ENCODE results near the gene SORCS2. TPM values are rescaled to one million over a fixed set of nuclear protein-coding genes. Genes with fewer than 3 reads are reported as not detected.

The SORCS2 gene
- total and polyA plus RNA-seq, 2 donors (not counting 1 experiment from before 2014, with no cell fraction given), result not detected

DNA sequence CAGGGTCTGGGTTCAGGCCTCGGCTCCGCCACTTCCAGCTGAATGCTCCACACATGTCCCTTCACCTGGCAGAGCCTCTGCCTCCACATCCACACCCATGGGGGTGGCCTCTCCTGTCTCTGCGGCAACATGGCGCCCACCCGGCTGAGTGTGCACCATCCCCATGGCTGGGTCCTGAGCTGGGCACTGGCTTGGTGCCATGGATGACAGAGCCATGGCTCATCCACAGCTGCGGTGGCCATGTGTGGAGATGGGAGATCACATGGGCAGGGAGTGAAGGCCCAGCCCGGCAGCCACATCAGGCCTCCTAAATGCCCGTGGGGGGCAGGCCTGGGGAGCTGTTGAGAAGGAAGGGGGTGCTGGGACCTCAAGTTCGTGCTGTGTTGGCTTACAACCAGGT lies 533.6 kb downstream of the SORCS2 start:
- H3K4me2 ChIP-seq (replicated peaks; ENCODE audit: low read depth, low read length, poor library complexity, severe bottlenecking), result no peak overlapping the region
- POLR2A ChIA-PET, result no interaction called here
- no peaks in the 10 kb centered on the region for H3K79me2 ChIP-seq (ENCODE audit: control insufficient read depth, insufficient read depth, low read length)
- Mint-ChIP-seq H3K4me3 (no peak overlapping the region), H3K4me1 (no peaks in the 10 kb centered on the region), H3K9me3 (ENCODE audit: insufficient read depth) (no peaks in the 10 kb centered on the region), H3K27ac (no peak overlapping the region), H3K27me3 (peaks cover 3% of the 10 kb centered on the region)
- no peak overlapping the region for H3K9ac ChIP-seq (ENCODE audit: low read length)
- 81% methylated on average over 9 of the region's 9 CpGs for WGBS (ENCODE audit: insufficient coverage)
- no peak overlapping the region for H3K27ac ChIP-seq (ENCODE audit: low read length in 2 of 2)
- DNase-seq (no peak), ATAC-seq (ENCODE audit: low read depth) (no peak)
- intact Hi-C loops (cut with micrococcal nuclease), result no loop called here
- peaks cover 0 to 16% (median 0%) of the 10 kb centered on the region in 3 donors for H3K9me3 ChIP-seq (ENCODE audit: control extremely low read depth in 1 of 3, control insufficient read depth in 2 of 3, insufficient read depth in 1 of 3, low read length in 2 of 3)
- CTCF ChIA-PET, result interaction anchor here (1.1 kb wide), 1 partner anchor 9 kb away, joined by 4 read pairs; no protein-coding TSS in a partner anchor
- H3K27me3 ChIP-seq (replicated peaks in 1 of 4; ENCODE audit: control extremely low read depth in 1 of 4, control insufficient read depth in 3 of 4, insufficient read depth in 4 of 4, low read length in 3 of 4), result no peaks in the 10 kb centered on the region
- H2AFZ ChIP-seq (ENCODE audit: insufficient read depth, low read depth, low read length, poor library complexity, severe bottlenecking), result no peak overlapping the region
- H3K4me1 ChIP-seq (ENCODE audit: control insufficient read depth in 2 of 2, insufficient read depth in 2 of 2, low read length in 2 of 2), result no peaks in the 10 kb centered on the region
- TF ChIP-seq EZH2 (IDR thresholded peaks at IDR 0.05; ENCODE audit: borderline replicate concordance, insufficient read depth, low read depth, low read length, poor library complexity, severe bottlenecking), result no peak
- TF ChIP-seq, protein P1, sequence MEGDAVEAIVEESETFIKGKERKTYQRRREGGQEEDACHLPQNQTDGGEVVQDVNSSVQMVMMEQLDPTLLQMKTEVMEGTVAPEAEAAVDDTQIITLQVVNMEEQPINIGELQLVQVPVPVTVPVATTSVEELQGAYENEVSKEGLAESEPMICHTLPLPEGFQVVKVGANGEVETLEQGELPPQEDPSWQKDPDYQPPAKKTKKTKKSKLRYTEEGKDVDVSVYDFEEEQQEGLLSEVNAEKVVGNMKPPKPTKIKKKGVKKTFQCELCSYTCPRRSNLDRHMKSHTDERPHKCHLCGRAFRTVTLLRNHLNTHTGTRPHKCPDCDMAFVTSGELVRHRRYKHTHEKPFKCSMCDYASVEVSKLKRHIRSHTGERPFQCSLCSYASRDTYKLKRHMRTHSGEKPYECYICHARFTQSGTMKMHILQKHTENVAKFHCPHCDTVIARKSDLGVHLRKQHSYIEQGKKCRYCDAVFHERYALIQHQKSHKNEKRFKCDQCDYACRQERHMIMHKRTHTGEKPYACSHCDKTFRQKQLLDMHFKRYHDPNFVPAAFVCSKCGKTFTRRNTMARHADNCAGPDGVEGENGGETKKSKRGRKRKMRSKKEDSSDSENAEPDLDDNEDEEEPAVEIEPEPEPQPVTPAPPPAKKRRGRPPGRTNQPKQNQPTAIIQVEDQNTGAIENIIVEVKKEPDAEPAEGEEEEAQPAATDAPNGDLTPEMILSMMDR (IDR thresholded peaks at IDR 0.05), result no peak
- no peak overlapping the region for H3K4me3 ChIP-seq (ENCODE audit: control extremely low read depth in 1 of 5, extremely low read depth in 1 of 5, insufficient read depth in 1 of 5, low read depth in 2 of 5, low read length in 4 of 5)
- no peaks in the 10 kb centered on the region for H4K20me1 ChIP-seq (ENCODE audit: control insufficient read depth, insufficient read depth, low read length, poor library complexity, severe bottlenecking)
- H3K36me3 ChIP-seq (replicated peaks in 1 of 2; ENCODE audit: control extremely low read depth in 1 of 2, control insufficient read depth in 1 of 2, extremely low read depth in 1 of 2, insufficient read depth in 2 of 2, low read length in 1 of 2), result no peaks in the 10 kb centered on the region

DNA sequence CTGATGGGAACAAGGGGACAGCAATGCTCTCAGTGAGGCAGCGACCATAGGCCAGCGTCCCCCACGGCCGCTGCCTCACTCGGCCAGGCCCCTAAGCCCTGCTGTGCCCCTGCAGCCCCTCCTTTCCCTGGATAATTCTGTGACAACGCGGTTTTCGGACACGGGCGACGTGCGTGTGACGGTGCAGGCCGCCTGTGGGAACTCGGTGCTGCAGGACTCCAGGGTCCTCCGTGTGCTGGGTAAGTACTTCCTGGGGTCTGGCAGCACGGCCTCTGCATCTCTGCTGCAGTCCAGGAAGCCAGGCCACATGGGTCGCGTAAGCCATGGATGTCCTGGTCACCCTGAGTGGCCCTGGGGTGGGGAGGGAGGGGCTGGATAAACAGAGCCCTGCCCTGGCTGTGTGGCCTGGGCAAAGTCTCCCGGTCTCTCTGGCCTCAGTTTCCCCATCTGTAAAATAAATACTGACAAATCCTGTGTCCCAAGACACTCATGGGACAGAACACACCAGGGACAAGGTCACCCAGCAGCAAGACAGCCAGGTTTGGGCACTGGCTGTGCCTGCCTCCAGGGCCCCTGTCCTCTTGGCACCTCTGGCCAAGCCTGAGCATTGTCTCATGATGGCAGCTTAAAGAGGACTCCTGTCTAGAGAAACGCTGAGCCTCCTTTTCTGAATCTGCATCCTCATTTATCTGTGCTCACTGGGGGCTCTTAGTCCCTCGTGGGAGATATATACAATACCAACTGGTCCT lies 534.5 kb downstream of the SORCS2 start:
- Histone ChIP-seq H3K36me3 (replicated peaks in 1 of 2; ENCODE audit: control extremely low read depth in 1 of 2, control insufficient read depth in 1 of 2, extremely low read depth in 1 of 2, insufficient read depth in 2 of 2, low read length in 1 of 2) (no peaks in the 10 kb centered on the region), H3K9ac (ENCODE audit: low read length) (no peak overlapping the region), H3K27ac (ENCODE audit: low read length in 2 of 2) (no peak overlapping the region), H3K4me3 (ENCODE audit: control extremely low read depth in 1 of 5, extremely low read depth in 1 of 5, insufficient read depth in 1 of 5, low read depth in 2 of 5, low read length in 4 of 5) (no peak overlapping the region), H4K20me1 (ENCODE audit: control insufficient read depth, insufficient read depth, low read length, poor library complexity, severe bottlenecking) (no peaks in the 10 kb centered on the region), H3K79me2 (ENCODE audit: control insufficient read depth, insufficient read depth, low read length) (no peaks in the 10 kb centered on the region), H2AFZ (ENCODE audit: insufficient read depth, low read depth, low read length, poor library complexity, severe bottlenecking) (no peak overlapping the region), H3K4me2 (replicated peaks; ENCODE audit: low read depth, low read length, poor library complexity, severe bottlenecking) (no peak overlapping the region), H3K27me3 (replicated peaks in 1 of 4; ENCODE audit: control extremely low read depth in 1 of 4, control insufficient read depth in 3 of 4, insufficient read depth in 4 of 4, low read length in 3 of 4) (no peaks in the 10 kb centered on the region), H3K9me3 (ENCODE audit: control extremely low read depth in 1 of 3, control insufficient read depth in 2 of 3, insufficient read depth in 1 of 3, low read length in 2 of 3) (peaks cover 0 to 16% (median 0%) of the 10 kb centered on the region in 3 donors), H3K4me1 (ENCODE audit: control insufficient read depth in 2 of 2, insufficient read depth in 2 of 2, low read length in 2 of 2) (no peaks in the 10 kb centered on the region)
- no peak for TF ChIP-seq EZH2 (IDR thresholded peaks at IDR 0.05; ENCODE audit: borderline replicate concordance, insufficient read depth, low read depth, low read length, poor library complexity, severe bottlenecking)
- TF ChIP-seq, protein P1 (IDR thresholded peaks at IDR 0.05), result no peak
- POLR2A ChIA-PET, result no interaction called here
- H3K4me1 Mint-ChIP-seq, result no peaks in the 10 kb centered on the region
- CTCF ChIA-PET, result no interaction called here
- ATAC-seq (ENCODE audit: low read depth) (no peak), DNase-seq (no peak)
- H3K4me3 Mint-ChIP-seq, result no peak overlapping the region
- H3K9me3 Mint-ChIP-seq (ENCODE audit: insufficient read depth), result no peaks in the 10 kb centered on the region
- WGBS (ENCODE audit: insufficient coverage), result 84% methylated on average over 22 of the region's 22 CpGs
- H3K27me3 Mint-ChIP-seq, result peaks cover 3% of the 10 kb centered on the region
- intact Hi-C loops (cut with micrococcal nuclease), result no loop called here
- no peak overlapping the region for H3K27ac Mint-ChIP-seq
